Karpas-422 (cell line): ENCODE results near the gene VSIG2. TPM values are rescaled to one million over a fixed set of nuclear protein-coding genes. Genes with fewer than 3 reads are reported as not detected.

Source experiments
- DNase-seq: peaks from one replicate; pipeline ENCODE4 v3.0.0-alpha.2; 2015
- H2AFZ ChIP-seq: fragments of 200-600 bp; sonication (generic); 2 replicates; pipeline ENCODE4 v1.6.1; 2014; ENCODE audit warnings: antibody characterized with exemption, low read length, mixed read lengths
- H3K27ac ChIP-seq: fragments of 200-600 bp; sonication (generic); 2 replicates; pipeline ENCODE4 v1.5.1; 2014; ENCODE audit warnings: mild to moderate bottlenecking, low read length, moderate library complexity
- H3K27me3 ChIP-seq: fragments of 200-600 bp; sonication (generic); 2 replicates; pipeline ENCODE4 v1.6.1; 2014; ENCODE audit warnings: low read length, mixed read lengths
- H3K36me3 ChIP-seq: fragments of 200-600 bp; sonication (generic); 2 replicates; pipeline ENCODE4 v1.6.1; 2014; ENCODE audit warnings: low read length, mixed read lengths; ENCODE audit not compliant: insufficient read depth
- H3K4me1 ChIP-seq: fragments of 200-600 bp; sonication (generic); 2 replicates; pipeline ENCODE4 v1.6.1; 2014; ENCODE audit warnings: mild to moderate bottlenecking, low read length, mixed read lengths
- H3K4me2 ChIP-seq: fragments of 200-600 bp; sonication (generic); 2 replicates; pipeline ENCODE4 v1.6.1; 2014; ENCODE audit warnings: low read length, low read depth, mild to moderate bottlenecking; ENCODE audit not compliant: poor library complexity, severe bottlenecking
- H3K4me3 ChIP-seq: fragments of 200-600 bp; sonication (generic); 2 replicates; pipeline ENCODE4 v1.5.1; 2014; ENCODE audit warnings: mild to moderate bottlenecking, antibody characterized with exemption, low read length, mixed read lengths
- H3K79me2 ChIP-seq: fragments of 200-600 bp; sonication (generic); 2 replicates; pipeline ENCODE4 v1.6.1; 2014; ENCODE audit warnings: mild to moderate bottlenecking, low read length, mixed read lengths
- H3K9ac ChIP-seq: fragments of 200-600 bp; sonication (generic); 2 replicates; pipeline ENCODE4 v1.6.0; 2014; ENCODE audit warnings: low read length
- H3K9me2 ChIP-seq: fragments of 200-600 bp; sonication (generic), shearing (Covaris generic); replicated peaks from 2 replicates; pipeline ENCODE4 v1.6.0; 2014; ENCODE audit warnings: mild to moderate bottlenecking, low read length, moderate library complexity; ENCODE audit not compliant: insufficient read depth
- H3K9me3 ChIP-seq: fragments of 300-700, 200-600 bp; sonication (generic); 2 replicates; pipeline ENCODE4 v1.6.1; 2014; ENCODE audit warnings: low read length, mixed read lengths
- H4K20me1 ChIP-seq: fragments of 200-600 bp; sonication (generic); 2 replicates; pipeline ENCODE4 v1.6.1; 2014; ENCODE audit warnings: mild to moderate bottlenecking, antibody characterized with exemption, low read length, low read depth; ENCODE audit not compliant: insufficient read depth
- total RNA-seq: library from RNA; depleted of rRNA; stranded (reverse); fragments of >200 nt; shearing (Covaris generic); gene quantifications from 2 replicates; pipeline ENCODE4 v1.2.3, GENCODE V29; 2014; ENCODE audit warnings: low replicate concordance

Gene VSIG2
- total RNA-seq, 1 experiment from 2014 or later, result not detected

- Histone ChIP-seq H4K20me1 (no peaks in the 10 kb centered on the region), H3K9me2 (no peaks in the 10 kb centered on the region), H3K4me2 (no peak overlapping the region), H3K36me3 (no peaks in the 10 kb centered on the region), H3K9ac (no peak overlapping the region), H3K27ac (no peak overlapping the region), H3K4me1 (peaks cover 4% of the 10 kb centered on the region; the same call in 1 of the 2 replicates), H3K79me2 (no peaks in the 10 kb centered on the region), H3K4me3 (no peak overlapping the region), H2AFZ (no peak overlapping the region), H3K27me3 (no peaks in the 10 kb centered on the region), H3K9me3 (no peaks in the 10 kb centered on the region)
- no peak for DNase-seq
Observed at GRCh38 chr11:124754710-124755109, 2.7 kb upstream of the VSIG2 start.

GRCh38 chr11:124754309-124754708 is 2.3 kb upstream of the VSIG2 start:
- no peaks in the 10 kb centered on the region for H3K9me2 ChIP-seq
- H3K27me3 ChIP-seq, result no peaks in the 10 kb centered on the region
- no peak overlapping the region for H3K27ac ChIP-seq
- H3K4me1 ChIP-seq, result peaks cover 4% of the 10 kb centered on the region; the same call in 1 of the 2 replicates
- no peaks in the 10 kb centered on the region for H4K20me1 ChIP-seq
- H2AFZ ChIP-seq, result no peak overlapping the region
- H3K79me2 ChIP-seq, result no peaks in the 10 kb centered on the region
- no peak overlapping the region for H3K4me3 ChIP-seq
- H3K4me2 ChIP-seq, result no peak overlapping the region
- no peaks in the 10 kb centered on the region for H3K9me3 ChIP-seq
- no peak overlapping the region for H3K9ac ChIP-seq
- H3K36me3 ChIP-seq, result no peaks in the 10 kb centered on the region
- DNase-seq, result no peak

- Histone ChIP-seq H4K20me1 (no peaks in the 10 kb centered on the region), H3K4me1 (peaks cover 2% of the 10 kb centered on the region; the same call in 1 of the 2 replicates), H2AFZ (no peak overlapping the region), H3K36me3 (no peaks in the 10 kb centered on the region), H3K9me3 (no peaks in the 10 kb centered on the region), H3K9me2 (no peaks in the 10 kb centered on the region), H3K79me2 (no peaks in the 10 kb centered on the region), H3K27me3 (no peaks in the 10 kb centered on the region), H3K27ac (no peak overlapping the region), H3K4me2 (no peak overlapping the region), H3K4me3 (no peak overlapping the region), H3K9ac (no peak overlapping the region)
- DNase-seq, result no peak
Observed at GRCh38 chr11:124753624-124754023, 1.6 kb upstream of the VSIG2 start.

GRCh38 chr11:124753205-124753604 is 1.1 kb upstream of the VSIG2 start:
- Histone ChIP-seq H3K4me1 (no peaks in the 10 kb centered on the region), H3K36me3 (no peaks in the 10 kb centered on the region), H4K20me1 (no peaks in the 10 kb centered on the region), H3K27me3 (no peaks in the 10 kb centered on the region), H3K9me2 (no peaks in the 10 kb centered on the region), H3K27ac (no peak overlapping the region), H3K9me3 (no peaks in the 10 kb centered on the region), H2AFZ (no peak overlapping the region), H3K79me2 (no peaks in the 10 kb centered on the region), H3K4me2 (no peak overlapping the region), H3K9ac (no peak overlapping the region), H3K4me3 (no peak overlapping the region)
- no peak for DNase-seq

GRCh38 chr11:124752471-124753102 is 532 bp upstream of the VSIG2 start:
- H4K20me1 ChIP-seq, result no peaks in the 10 kb centered on the region
- no peak overlapping the region for H3K4me3 ChIP-seq
- H3K4me2 ChIP-seq, result no peak overlapping the region
- H3K79me2 ChIP-seq, result no peaks in the 10 kb centered on the region
- no peak overlapping the region for H2AFZ ChIP-seq
- DNase-seq, result no peak
- H3K9me2 ChIP-seq, result no peaks in the 10 kb centered on the region
- H3K36me3 ChIP-seq, result no peaks in the 10 kb centered on the region
- H3K9me3 ChIP-seq, result no peaks in the 10 kb centered on the region
- no peak overlapping the region for H3K27ac ChIP-seq
- H3K27me3 ChIP-seq, result no peaks in the 10 kb centered on the region
- H3K9ac ChIP-seq, result no peak overlapping the region
- no peaks in the 10 kb centered on the region for H3K4me1 ChIP-seq

GRCh38 chr11:124751391-124751740 is 689 bp downstream of the VSIG2 start:
- H2AFZ ChIP-seq, result no peak overlapping the region

GRCh38 chr11:124749912-124750311 is 2.1 kb downstream of the VSIG2 start:
- Histone ChIP-seq H2AFZ (no peak overlapping the region), H3K27ac (no peak overlapping the region), H3K9me3 (no peaks in the 10 kb centered on the region), H3K4me3 (no peak overlapping the region), H3K79me2 (no peaks in the 10 kb centered on the region), H3K9me2 (no peaks in the 10 kb centered on the region), H3K27me3 (no peaks in the 10 kb centered on the region), H3K36me3 (no peaks in the 10 kb centered on the region), H3K9ac (no peak overlapping the region), H4K20me1 (no peaks in the 10 kb centered on the region), H3K4me1 (peaks cover 7% of the 10 kb centered on the region), H3K4me2 (no peak overlapping the region)
- DNase-seq, result no peak

More at GRCh38 chr11:124751391-124751740, 689 bp downstream of the VSIG2 start:
- Histone ChIP-seq H3K9me3 (no peaks in the 10 kb centered on the region), H3K4me3 (no peak overlapping the region), H3K27me3 (no peaks in the 10 kb centered on the region), H3K9ac (no peak overlapping the region), H3K36me3 (no peaks in the 10 kb centered on the region), H3K79me2 (no peaks in the 10 kb centered on the region), H3K4me1 (peaks cover 3% of the 10 kb centered on the region), H4K20me1 (no peaks in the 10 kb centered on the region), H3K4me2 (no peak overlapping the region), H3K9me2 (no peaks in the 10 kb centered on the region), H3K27ac (no peak overlapping the region)
- no peak for DNase-seq

GRCh38 chr11:124748481-124749343 is 3.3 kb downstream of the VSIG2 start:
- Histone ChIP-seq H3K36me3 (no peaks in the 10 kb centered on the region), H3K4me1 (peaks cover 7% of the 10 kb centered on the region), H3K9me2 (no peaks in the 10 kb centered on the region), H3K27me3 (no peaks in the 10 kb centered on the region), H3K4me2 (no peak overlapping the region), H3K27ac (no peak overlapping the region), H3K79me2 (no peaks in the 10 kb centered on the region), H3K4me3 (no peak overlapping the region), H3K9me3 (no peaks in the 10 kb centered on the region), H2AFZ (no peak overlapping the region), H3K9ac (no peak overlapping the region), H4K20me1 (no peaks in the 10 kb centered on the region)
- DNase-seq, result no peak
